ENCODE results near the gene CREBRF. TPM values are rescaled to one million over a fixed set of nuclear protein-coding genes. Genes with fewer than 3 reads are reported as not detected.

The CREBRF gene
- total and polyA plus RNA-seq, 2 donors (not counting 3 experiments of a cell fraction or from before 2014, with no cell fraction given) = 2.7 to 8.8 TPM

DNA sequence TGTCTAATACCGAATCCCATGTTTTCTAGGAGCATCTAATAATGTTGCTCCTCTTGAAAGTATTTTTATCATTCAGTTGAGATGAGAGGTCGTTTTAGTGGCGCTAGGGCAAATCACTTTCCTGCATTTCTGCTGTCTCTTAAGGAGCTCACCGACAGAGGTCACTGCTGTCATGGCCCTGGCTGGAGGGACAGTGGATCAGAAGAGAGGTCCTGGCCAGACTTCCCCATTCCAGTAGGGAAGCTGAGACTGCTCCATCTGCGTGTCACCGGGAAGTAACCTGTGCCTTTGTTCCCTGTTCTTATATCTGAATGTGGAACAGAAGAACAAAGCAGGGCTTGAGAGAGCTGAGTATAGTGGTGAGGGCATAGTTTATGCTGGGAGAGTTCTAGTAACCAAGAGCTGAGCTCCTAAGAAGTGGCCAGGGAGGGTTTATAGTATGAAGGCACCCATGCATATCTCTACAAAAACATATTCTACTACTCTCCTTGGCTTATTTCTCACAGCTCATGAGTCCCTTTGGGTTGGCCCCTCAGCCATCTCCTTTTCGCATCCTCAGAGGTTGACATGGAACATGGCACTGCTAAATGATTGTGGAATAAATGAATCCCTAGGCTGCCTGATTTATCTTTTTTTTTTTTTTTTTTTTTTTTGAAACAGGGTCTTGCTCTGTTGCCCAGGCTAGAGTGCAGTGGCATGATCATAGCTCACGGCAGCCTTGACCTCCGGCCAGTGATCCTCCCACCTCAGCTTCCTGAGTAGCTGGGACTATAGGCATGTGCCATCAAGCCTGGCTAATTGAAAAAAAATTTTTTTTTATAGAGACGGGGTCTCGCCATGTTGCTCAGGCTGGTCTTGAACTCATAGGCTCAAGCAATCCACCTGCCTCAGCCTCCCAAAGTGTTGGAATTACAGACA lies 45.3 kb upstream of the CREBRF start:
- CTCF ChIA-PET = interaction anchor here (0.6 to 2.4 kb wide), 39 partner anchors 8 to 321 kb away, joined by 3 to 19 read pairs (median 4); partner anchors contain the start of gene ATP6V0E1
- H3K27ac ChIP-seq (ENCODE audit: insufficient read depth, low read depth, low read length) = no peak overlapping the region
- no peak overlapping the region for H3K9ac ChIP-seq (replicated peaks; ENCODE audit: extremely low read depth, insufficient read depth, low read length)
- no TSS peak for BruUV-seq (replicated peaks)
- dilution Hi-C loops (cut with MboI; ENCODE audit: extremely low pct_ligation_motif_present, low sequenced_read_pairs) (no loop called here), intact Hi-C loops (cut with micrococcal nuclease) (loop anchor here (1.0 kb wide), 4 partner anchors 46 to 273 kb away; partner anchors contain the start of gene BNIP1)
- peaks cover 2% of the 10 kb centered on the region for H3K4me1 ChIP-seq (ENCODE audit: control insufficient read depth, extremely low read depth, insufficient read depth, low read length)
- DNase-seq (ENCODE audit: low read depth, low spot score) = peak; percentile 75
- peaks cover 56% of the 10 kb centered on the region for H3K79me2 ChIP-seq (ENCODE audit: control insufficient read depth, insufficient read depth, low read length)
- no peaks in the 10 kb centered on the region for H3K9me3 ChIP-seq (replicated peaks; ENCODE audit: control insufficient read depth, insufficient read depth, low read length)
- POLR2A ChIA-PET = interaction anchor here (1.0 kb wide), 1 partner anchor 27 kb away, joined by 3 read pairs; no protein-coding TSS in a partner anchor
- TF ChIP-seq POLR2A (IDR thresholded peaks at IDR 0.05; ENCODE audit: low read depth, low read length) (no peak), MYC (IDR thresholded peaks at IDR 0.05; ENCODE audit: low read depth, low read length) (no peak), GATA2 (IDR thresholded peaks at IDR 0.05; ENCODE audit: insufficient read depth, insufficient read length, low read depth, low read length) (no peak), JUN (IDR thresholded peaks at IDR 0.05; ENCODE audit: borderline replicate concordance, insufficient read depth, insufficient read length, low read depth) (no peak), EZH2 (IDR thresholded peaks at IDR 0.05; ENCODE audit: borderline replicate concordance, low read depth, low read length, severe bottlenecking) (no peak)
- TF ChIP-seq, protein P1, sequence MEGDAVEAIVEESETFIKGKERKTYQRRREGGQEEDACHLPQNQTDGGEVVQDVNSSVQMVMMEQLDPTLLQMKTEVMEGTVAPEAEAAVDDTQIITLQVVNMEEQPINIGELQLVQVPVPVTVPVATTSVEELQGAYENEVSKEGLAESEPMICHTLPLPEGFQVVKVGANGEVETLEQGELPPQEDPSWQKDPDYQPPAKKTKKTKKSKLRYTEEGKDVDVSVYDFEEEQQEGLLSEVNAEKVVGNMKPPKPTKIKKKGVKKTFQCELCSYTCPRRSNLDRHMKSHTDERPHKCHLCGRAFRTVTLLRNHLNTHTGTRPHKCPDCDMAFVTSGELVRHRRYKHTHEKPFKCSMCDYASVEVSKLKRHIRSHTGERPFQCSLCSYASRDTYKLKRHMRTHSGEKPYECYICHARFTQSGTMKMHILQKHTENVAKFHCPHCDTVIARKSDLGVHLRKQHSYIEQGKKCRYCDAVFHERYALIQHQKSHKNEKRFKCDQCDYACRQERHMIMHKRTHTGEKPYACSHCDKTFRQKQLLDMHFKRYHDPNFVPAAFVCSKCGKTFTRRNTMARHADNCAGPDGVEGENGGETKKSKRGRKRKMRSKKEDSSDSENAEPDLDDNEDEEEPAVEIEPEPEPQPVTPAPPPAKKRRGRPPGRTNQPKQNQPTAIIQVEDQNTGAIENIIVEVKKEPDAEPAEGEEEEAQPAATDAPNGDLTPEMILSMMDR (IDR thresholded peaks at IDR 0.05; ENCODE audit: extremely low read depth in 1 of 2, insufficient read depth in 1 of 2, low read depth in 1 of 2, low read length in 2 of 2) = peak; percentile 41 to 52
- TF ChIP-seq, protein P2, sequence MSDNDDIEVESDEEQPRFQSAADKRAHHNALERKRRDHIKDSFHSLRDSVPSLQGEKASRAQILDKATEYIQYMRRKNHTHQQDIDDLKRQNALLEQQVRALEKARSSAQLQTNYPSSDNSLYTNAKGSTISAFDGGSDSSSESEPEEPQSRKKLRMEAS (IDR thresholded peaks at IDR 0.05; ENCODE audit: insufficient read depth, insufficient read length) = no peak
- H3K4me3 ChIP-seq (replicated peaks in 1 of 3; ENCODE audit: insufficient read depth in 1 of 3, low read depth in 1 of 3, low read length in 3 of 3) = no peak overlapping the region
- no peaks in the 10 kb centered on the region for H3K36me3 ChIP-seq (ENCODE audit: control insufficient read depth in 2 of 2, extremely low read depth in 1 of 2, insufficient read depth in 2 of 2, low read length in 2 of 2)
- no peaks in the 10 kb centered on the region for H3K27me3 ChIP-seq (ENCODE audit: control insufficient read depth in 2 of 2, insufficient read depth in 2 of 2, low read length in 2 of 2)
- H3K4me2 ChIP-seq (ENCODE audit: insufficient read depth, low read length) = no peak overlapping the region
- no peak for FAIRE-seq
- peaks cover 2% of the 10 kb centered on the region for H4K20me1 ChIP-seq (replicated peaks; ENCODE audit: control insufficient read depth, extremely low read depth, insufficient read depth, low read length)
- no peaks in the 10 kb centered on the region for H3K9me1 ChIP-seq (replicated peaks; ENCODE audit: control insufficient read depth, extremely low read depth, insufficient read depth, low read length)
- no peak overlapping the region for H2AFZ ChIP-seq (ENCODE audit: low read depth, low read length)
